Muscle of back (tissue), 11 donors: ENCODE results near the gene TRPC3. TPM values are rescaled to one million over a fixed set of nuclear protein-coding genes. Genes with fewer than 3 reads are reported as not detected.

Experiments
- DNase-seq, 3 donors: peaks; one replicate each; pipeline versions ENCODE4 v3.0.0 to v3.0.0-alpha.2; 2013
- polyA plus RNA-seq, 10 donors: library from polyadenylated mRNA; unstranded; fragments of 120-200 nt; gene quantifications; one replicate each; pipeline ENCODE4 v1.2.1, GENCODE V29; 2013; ENCODE audit not compliant: insufficient read length in 10 of 10

TRPC3 gene
- polyA plus RNA-seq, 10 donors, result 0.59 to 1.7 (median 0.84) TPM

GRCh38 chr4:121875652-121876051, 76.2 kb downstream of the TRPC3 start:
- no peak for DNase-seq

DNA sequence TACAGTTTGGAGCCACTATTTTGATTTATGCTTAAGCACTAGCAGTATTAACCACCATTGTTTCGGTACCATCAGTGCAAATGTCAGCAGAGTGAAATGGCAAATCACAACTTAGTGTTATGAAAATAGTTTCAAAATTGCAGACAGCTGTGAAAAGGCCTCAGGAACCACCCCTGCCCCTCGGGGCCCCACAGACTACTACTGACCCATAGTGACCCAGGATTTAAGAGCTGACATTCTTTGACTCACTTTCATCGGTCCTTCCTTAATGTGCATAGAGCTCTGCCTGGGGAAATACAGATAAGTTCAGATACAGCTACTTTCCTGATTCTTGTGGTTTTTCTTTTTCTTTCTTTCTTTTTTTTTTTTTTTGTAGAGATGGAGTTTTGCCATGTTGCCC, 78.3 kb downstream of the TRPC3 start:
- DNase-seq, result no peak

GRCh38 chr4:121869841-121870822, 81.7 kb downstream of the TRPC3 start, which contains the start of gene BBS7:
BBS7 (minus strand) TSS chr4:121870474; CDS start chr4:121870313, 161 bp downstream.
- DNase-seq, result peak; percentile 98 to 99 (median 98)

- no peak for DNase-seq
Observed at GRCh38 chr4:121863799-121864198, 88.1 kb downstream of the TRPC3 start.

GRCh38 chr4:121861426-121861825, 90.4 kb downstream of the TRPC3 start:
- no peak for DNase-seq

DNA sequence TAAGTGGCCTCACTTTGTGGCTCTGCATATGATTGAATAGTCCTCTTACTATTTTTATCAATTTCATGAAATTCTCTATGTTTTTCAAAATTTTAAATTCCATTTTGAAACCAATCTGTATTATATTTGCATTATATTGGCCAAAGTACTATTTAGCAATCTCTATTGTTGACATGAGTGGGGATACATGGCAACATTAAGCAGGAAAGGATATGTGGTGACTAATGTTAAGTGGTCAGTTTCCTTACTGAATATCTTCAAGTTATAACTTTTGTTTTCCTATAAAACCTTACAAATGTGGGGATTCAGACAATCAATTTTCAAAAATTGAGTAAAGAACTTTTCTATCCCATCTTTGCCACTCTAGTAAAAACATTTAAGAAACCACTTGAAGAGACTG, 91.7 kb downstream of the TRPC3 start:
- no peak for DNase-seq

GRCh38 chr4:121851354-121851753, 100.5 kb downstream of the TRPC3 start:
- DNase-seq, result no peak

DNA sequence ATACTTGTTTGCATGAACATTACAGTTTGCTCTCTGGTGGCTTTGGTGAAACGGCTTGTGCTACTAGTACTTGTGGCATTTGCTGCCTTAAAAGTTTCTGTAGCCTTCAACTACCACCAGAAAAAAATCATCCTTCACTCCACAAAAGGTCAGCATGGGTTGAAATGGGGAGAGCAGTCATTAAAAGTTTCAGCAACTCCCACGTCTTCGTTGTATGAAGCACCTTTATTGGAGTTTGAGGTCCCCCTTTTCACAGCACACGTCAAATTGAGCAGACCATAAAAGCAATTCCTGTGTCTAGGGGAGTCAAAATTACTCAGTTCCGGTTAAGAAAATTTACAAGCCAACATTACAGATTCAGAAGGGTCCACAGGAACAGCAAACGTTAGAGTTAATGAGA, 105.2 kb downstream of the TRPC3 start:
- no peak for DNase-seq

DNA sequence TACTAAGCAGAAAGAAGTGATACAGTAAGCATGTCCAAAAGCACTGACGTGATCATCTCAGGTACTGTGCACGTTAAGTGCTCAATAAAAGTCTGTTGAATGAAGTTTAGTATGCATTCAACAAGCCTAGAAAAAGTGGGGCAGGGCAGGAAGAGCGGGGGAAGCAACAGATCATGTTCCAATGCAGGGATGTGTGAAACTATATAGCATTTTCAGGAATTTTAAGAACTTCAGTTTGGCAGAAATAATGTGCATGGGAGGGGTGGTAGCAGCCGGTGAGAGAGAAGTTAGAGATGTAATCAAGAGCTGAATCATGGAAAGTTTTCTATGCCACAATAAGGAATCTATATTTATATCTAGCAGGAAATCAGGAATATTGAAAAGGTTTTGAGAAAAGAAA, 109.0 kb downstream of the TRPC3 start:
- DNase-seq, result no peak

GRCh38 chr4:121838136-121838535, 113.7 kb downstream of the TRPC3 start:
- no peak for DNase-seq

DNA sequence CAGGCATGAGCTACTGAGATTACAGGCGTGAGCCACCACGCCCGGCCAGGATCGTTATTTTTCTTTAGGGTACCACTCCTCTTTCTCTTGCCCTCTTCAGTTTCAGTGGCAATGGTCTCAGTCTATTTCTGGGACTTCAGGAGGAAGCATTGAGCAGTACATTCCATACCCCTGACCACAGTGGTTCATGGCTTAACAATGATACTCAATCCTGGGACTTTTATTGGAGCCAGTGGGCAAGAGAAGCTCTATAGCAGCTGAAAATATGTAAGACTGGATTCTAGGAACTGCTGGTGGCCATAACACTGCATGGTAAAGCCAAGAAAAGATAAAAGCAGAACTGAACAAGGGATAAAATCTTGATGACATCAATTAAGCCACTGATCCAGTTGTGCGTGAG, 122.3 kb downstream of the TRPC3 start:
- DNase-seq, result no peak

Other genes with a start within 250 kb of the TRPC3 start
- gene SMIM43, start 186.9 kb downstream of the TRPC3 start, polyA plus RNA-seq, result 1 to 10 TPM in 9 of 10 donors, under 1 TPM in 1; 0.81 to 4.6 (median 2.8) TPM
- 10 to 100 TPM; 23.9 to 42.3 (median 32.5) TPM for gene EXOSC9, start 150.7 kb downstream of the TRPC3 start, polyA plus RNA-seq
- 10 to 100 TPM; 14.7 to 32.5 (median 22.0) TPM for gene CCNA2, start 128.2 kb downstream of the TRPC3 start, polyA plus RNA-seq
- 10 to 100 TPM; 10.7 to 18.1 (median 13.2) TPM for gene BBS7, start 81.6 kb downstream of the TRPC3 start, polyA plus RNA-seq
- 10 to 100 TPM; 37.6 to 60.0 (median 46.3) TPM for gene BLTP1, start 200.3 kb upstream of the TRPC3 start, polyA plus RNA-seq